ENCODE measurements around the gene N4BP2L2. TPM values are rescaled to one million over a fixed set of nuclear protein-coding genes. Genes with fewer than 3 reads are reported as not detected.

The N4BP2L2 gene
- total and polyA plus RNA-seq, 2 of the 13 experiments (the other 11 are each of a cell fraction or from before 2014, with no cell fraction given) = 58.9 to 81.2 TPM

DNA sequence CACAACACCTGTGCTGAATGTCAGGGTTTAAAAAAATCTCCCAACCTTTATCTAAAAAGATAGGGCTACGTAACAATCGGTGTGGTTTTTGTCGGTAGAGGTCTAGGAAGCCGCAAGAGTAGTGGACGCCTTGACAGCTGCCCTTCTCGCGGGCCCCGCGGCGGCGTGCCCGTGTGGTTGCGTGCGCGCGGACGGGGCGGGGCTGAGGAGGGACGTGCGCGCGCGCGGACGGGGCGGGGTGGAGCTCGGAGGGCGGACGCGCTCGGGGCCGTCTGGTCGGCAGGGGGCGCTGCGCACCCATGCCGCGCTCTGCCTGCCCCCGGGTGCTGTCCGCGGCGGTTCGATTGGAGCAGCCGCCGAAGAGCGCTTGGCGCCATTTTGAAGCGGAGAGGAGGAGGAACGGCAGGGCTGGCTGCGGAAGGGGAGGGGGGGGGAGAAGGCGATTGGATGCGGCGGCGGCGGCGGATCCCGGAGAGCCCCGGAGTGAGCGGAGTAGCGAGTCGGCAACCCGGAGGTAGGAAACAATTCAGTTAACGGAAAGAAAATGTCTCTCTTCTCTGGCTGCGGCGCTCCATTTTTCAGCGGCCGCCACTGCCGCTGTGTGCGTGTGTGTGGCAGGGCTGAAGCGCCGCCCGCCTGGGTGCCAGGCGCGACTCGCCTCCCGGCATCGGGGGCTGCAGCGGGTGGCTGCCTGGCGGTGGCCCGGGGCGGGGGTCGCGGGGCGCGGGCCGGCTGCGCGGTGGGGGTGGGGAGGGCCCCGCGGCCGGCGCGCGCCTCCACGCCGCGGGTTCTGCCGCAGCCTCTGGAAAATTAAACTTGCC, 47.7 kb upstream of the N4BP2L2 start, which contains the start of gene PDS5B (continued):
- TF ChIP-seq, protein P1, sequence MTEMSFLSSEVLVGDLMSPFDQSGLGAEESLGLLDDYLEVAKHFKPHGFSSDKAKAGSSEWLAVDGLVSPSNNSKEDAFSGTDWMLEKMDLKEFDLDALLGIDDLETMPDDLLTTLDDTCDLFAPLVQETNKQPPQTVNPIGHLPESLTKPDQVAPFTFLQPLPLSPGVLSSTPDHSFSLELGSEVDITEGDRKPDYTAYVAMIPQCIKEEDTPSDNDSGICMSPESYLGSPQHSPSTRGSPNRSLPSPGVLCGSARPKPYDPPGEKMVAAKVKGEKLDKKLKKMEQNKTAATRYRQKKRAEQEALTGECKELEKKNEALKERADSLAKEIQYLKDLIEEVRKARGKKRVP (CRISPR knock-in tag; IDR thresholded peaks at IDR 0.05) = 0 out of 4 replicates have a peak, but pooled peaks of 1 of the 2 experiments have one; percentile 11
- TF ChIP-seq ZNF329 (CRISPR knock-in tag; IDR thresholded peaks at IDR 0.05; ENCODE audit: low read depth) = peak; percentile 64; the same call in 1 of the 2 replicates

DNA sequence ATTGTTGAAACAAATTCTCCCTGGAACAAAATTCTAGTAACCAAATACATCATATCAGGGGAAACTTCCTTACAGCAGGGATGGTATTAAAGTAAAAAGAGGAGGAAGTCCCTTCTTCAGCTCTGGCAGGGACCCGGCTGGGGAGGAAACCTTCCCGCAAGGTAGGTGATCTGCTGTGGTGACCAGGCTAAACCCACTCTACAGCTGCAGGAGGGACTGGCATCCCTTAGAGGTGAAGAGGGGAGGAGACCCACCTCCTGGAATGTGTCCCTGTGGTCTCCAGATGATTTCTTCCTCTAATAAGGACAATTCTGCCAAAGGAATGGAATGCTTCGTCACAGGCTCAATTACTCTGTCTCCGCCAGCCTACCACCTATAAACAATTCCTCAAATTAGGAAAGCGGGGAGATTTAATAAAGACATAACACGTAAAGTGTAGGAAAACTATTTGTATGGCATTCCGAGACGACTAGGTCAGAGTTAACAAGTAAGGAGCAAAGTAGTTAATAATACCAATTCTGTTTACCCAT, 47.0 kb upstream of the N4BP2L2 start:
- ATAC-seq = peak; percentile 19
- Histone ChIP-seq H3K27ac (ENCODE audit: extremely low read length, insufficient read depth, low read length) (no peak overlapping the region), H3K79me2 (ENCODE audit: insufficient read depth, low read length) (peaks cover 36% of the 10 kb centered on the region)
- TF ChIP-seq MATR3 (CRISPR knock-in tag; IDR thresholded peaks at IDR 0.05) = no peak
- no peak for TF ChIP-seq CHCHD3 (CRISPR knock-in tag; IDR thresholded peaks at IDR 0.05)
- TF ChIP-seq, protein P2, sequence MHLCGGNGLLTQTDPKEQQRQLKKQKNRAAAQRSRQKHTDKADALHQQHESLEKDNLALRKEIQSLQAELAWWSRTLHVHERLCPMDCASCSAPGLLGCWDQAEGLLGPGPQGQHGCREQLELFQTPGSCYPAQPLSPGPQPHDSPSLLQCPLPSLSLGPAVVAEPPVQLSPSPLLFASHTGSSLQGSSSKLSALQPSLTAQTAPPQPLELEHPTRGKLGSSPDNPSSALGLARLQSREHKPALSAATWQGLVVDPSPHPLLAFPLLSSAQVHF (CRISPR knock-in tag; IDR thresholded peaks at IDR 0.05) = no peak
- TF ChIP-seq ZNF75D (CRISPR knock-in tag; IDR thresholded peaks at IDR 0.05; ENCODE audit: borderline replicate concordance) = no peak
- TF ChIP-seq ZNF761 (CRISPR knock-in tag; conservative IDR thresholded peaks at IDR 0.05) = no peak
- TF ChIP-seq, protein P3, sequence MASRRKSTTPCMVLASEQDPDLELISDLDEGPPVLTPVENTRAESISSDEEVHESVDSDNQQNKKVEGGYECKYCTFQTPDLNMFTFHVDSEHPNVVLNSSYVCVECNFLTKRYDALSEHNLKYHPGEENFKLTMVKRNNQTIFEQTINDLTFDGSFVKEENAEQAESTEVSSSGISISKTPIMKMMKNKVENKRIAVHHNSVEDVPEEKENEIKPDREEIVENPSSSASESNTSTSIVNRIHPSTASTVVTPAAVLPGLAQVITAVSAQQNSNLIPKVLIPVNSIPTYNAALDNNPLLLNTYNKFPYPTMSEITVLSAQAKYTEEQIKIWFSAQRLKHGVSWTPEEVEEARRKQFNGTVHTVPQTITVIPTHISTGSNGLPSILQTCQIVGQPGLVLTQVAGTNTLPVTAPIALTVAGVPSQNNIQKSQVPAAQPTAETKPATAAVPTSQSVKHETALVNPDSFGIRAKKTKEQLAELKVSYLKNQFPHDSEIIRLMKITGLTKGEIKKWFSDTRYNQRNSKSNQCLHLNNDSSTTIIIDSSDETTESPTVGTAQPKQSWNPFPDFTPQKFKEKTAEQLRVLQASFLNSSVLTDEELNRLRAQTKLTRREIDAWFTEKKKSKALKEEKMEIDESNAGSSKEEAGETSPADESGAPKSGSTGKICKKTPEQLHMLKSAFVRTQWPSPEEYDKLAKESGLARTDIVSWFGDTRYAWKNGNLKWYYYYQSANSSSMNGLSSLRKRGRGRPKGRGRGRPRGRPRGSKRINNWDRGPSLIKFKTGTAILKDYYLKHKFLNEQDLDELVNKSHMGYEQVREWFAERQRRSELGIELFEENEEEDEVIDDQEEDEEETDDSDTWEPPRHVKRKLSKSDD (CRISPR knock-in tag; IDR thresholded peaks at IDR 0.05; ENCODE audit: low read depth) = no peak
- TF ChIP-seq ZNF790 (CRISPR knock-in tag; IDR thresholded peaks at IDR 0.05; ENCODE audit: borderline replicate concordance) = 0 out of 2 replicates have a peak, but pooled peaks have one; percentile 13
- TF ChIP-seq NFYB (CRISPR knock-in tag; IDR thresholded peaks at IDR 0.05) = no peak
- TF ChIP-seq POLR2A (IDR thresholded peaks at IDR 0.05; ENCODE audit: insufficient read depth in 1 of 2, low read depth in 2 of 2, low read length in 2 of 2) = no peak
- TF ChIP-seq NFE2L2 (IDR thresholded peaks at IDR 0.05; ENCODE audit: low read length) = no peak
- TF ChIP-seq U2AF1 (optimal IDR thresholded peaks at IDR 0.05; ENCODE audit: low read depth, low read length) = no peak
- TF ChIP-seq SNRNP70 (IDR thresholded peaks at IDR 0.05; ENCODE audit: low read depth, low read length) = no peak
- TF ChIP-seq, protein P4, sequence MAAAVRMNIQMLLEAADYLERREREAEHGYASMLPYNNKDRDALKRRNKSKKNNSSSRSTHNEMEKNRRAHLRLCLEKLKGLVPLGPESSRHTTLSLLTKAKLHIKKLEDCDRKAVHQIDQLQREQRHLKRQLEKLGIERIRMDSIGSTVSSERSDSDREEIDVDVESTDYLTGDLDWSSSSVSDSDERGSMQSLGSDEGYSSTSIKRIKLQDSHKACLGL (CRISPR knock-in tag; IDR thresholded peaks at IDR 0.05) = 0 out of 2 replicates have a peak, but pooled peaks have one; percentile 1

More for the DNA sequence above, 47.0 kb upstream of the N4BP2L2 start:
- 1% methylated on average over 8 of the region's 8 CpGs for WGBS (ENCODE audit: low lambda C conversion rate)
- Histone ChIP-seq H4K20me1 (ENCODE audit: insufficient read depth, low read length) (no peaks in the 10 kb centered on the region), H3K4me1 (ENCODE audit: insufficient read depth, low read length) (peaks cover 30% of the 10 kb centered on the region), H3K9me3 (ENCODE audit: low read length) (no peaks in the 10 kb centered on the region), H3K9ac (ENCODE audit: insufficient read depth, low read depth, low read length) (peak overlapping the region; percentile 67), H3K27me3 (ENCODE audit: control insufficient read depth in 1 of 2, insufficient read depth in 2 of 2, low read length in 2 of 2) (no peaks in the 10 kb centered on the region; a peak in 1 of 5 replicates), H3K4me2 (ENCODE audit: low read depth, low read length) (peak overlapping the region; percentile 98), H3K4me3 (replicated peaks in 1 of 3; ENCODE audit: insufficient read depth in 1 of 3, low read depth in 2 of 3, low read length in 3 of 3) (peak overlapping the region; percentile 70 to 77 (median 72)), H2AFZ (ENCODE audit: low read length) (peak overlapping the region; percentile 74), H3K36me3 (replicated peaks in 1 of 2; ENCODE audit: control insufficient read depth in 1 of 2, insufficient read depth in 2 of 2, low read length in 2 of 2) (no peaks in the 10 kb centered on the region)
- ChIA-PET POLR2A (interaction anchor here (0.8 to 1.7 kb wide), 5 partner anchors 8 to 957 kb away, joined by 3 to 8 read pairs (median 4); partner anchors contain the start of genes N4BP2L1 and N4BP2L2), CTCF (ENCODE audit: low intra/inter-chr PET ratio, low total read pairs) (interaction anchor here (1.4 to 1.7 kb wide), 3 partner anchors 54 to 84 kb away, joined by 12 to 21 read pairs (median 13); no protein-coding TSS in a partner anchor)
- in situ Hi-C loops (cut with HindIII; ENCODE audit: extremely low pct_ligation_motif_present, low pct_unique_long_range_greater_than_20kb) = loop anchor here (5.0 to 25.0 kb wide), 3 partner anchors 67 to 952 kb away; no protein-coding TSS in a partner anchor
- FAIRE-seq (peak; percentile 32), DNase-seq (ENCODE audit: low spot score) (no peak)
- intact Hi-C loops (cut with micrococcal nuclease; ENCODE audit: unreplicated experiment) = loop anchor here (1.0 to 2.0 kb wide), 2 partner anchors 84 to 957 kb away; no protein-coding TSS in a partner anchor
- BruUV-seq (replicated peaks) = TSS peak; percentile 72
